Ovary (tissue), 3 donors: ENCODE measurements around the gene FHAD1.

Experiments used
- CTCF ChIP-seq, 3 donors: fragments of 450-650 bp in 2 of 3; fragments of 200-600 bp in 1 of 3; IDR thresholded peaks; one replicate each; pipeline versions ENCODE4 v1.5.1 to v1.8.0; 2016 to 2022; ENCODE audit warnings: antibody characterized with exemption in 3 of 3, mild to moderate bottlenecking in 1 of 3
- EP300 ChIP-seq: sonication (generic); formaldehyde crosslinking; IDR thresholded peaks from one replicate; pipeline ENCODE4 v1.6.1; 2017; ENCODE audit warnings: antibody characterized with exemption
- POLR2A ChIP-seq: fragments of 450-650 bp; IDR thresholded peaks from one replicate; pipeline ENCODE4 v1.6.1; 2017; ENCODE audit warnings: antibody characterized with exemption, mild to moderate bottlenecking, moderate library complexity
- donor health status: DM: no; HTN: no; CAD: no.

GRCh38 chr1:15251857-15252835 is 5.1 kb downstream of the FHAD1 start:
- TF ChIP-seq EP300 (no peak), CTCF (IDR thresholded peaks at IDR 0.05) (no peak), POLR2A (no peak)
